HG03175 (cell line): Measurements from ENCODE around the gene ZNF467.
A peak's percentile ranks its signal among the peaks of the same experiment; 100 is the strongest.

ENCODE experiments used
- ATAC-seq: cut with Tn5 transposase; IDR thresholded peaks from one replicate; pipeline ENCODE4 v1.9.1; 2021; ENCODE audit warnings: mild to moderate bottlenecking, moderate library complexity; ENCODE audit not compliant: unreplicated experiment

ZNF467 gene

GRCh38 chr7:149729586-149729982 lies 43.8 kb downstream of the ZNF467 start:
- no peak for ATAC-seq

GRCh38 chr7:149728491-149729375 lies 44.7 kb downstream of the ZNF467 start:
- no peak for ATAC-seq

- ATAC-seq, result no peak
These were observed 45.4 kb downstream of the ZNF467 start for GRCh38 chr7:149727899-149728476.

- ATAC-seq, result no peak
These were observed 46.1 kb downstream of the ZNF467 start for GRCh38 chr7:149727053-149727898.

GRCh38 chr7:149725916-149726315 lies 47.5 kb downstream of the ZNF467 start:
- no peak for ATAC-seq

- ATAC-seq, result no peak
These were observed 48.0 kb downstream of the ZNF467 start for GRCh38 chr7:149725426-149725821.

GRCh38 chr7:149724661-149725425 lies 48.5 kb downstream of the ZNF467 start:
- ATAC-seq, result no peak

GRCh38 chr7:149723795-149724495 lies 49.4 kb downstream of the ZNF467 start:
- ATAC-seq, result no peak

- no peak for ATAC-seq
These were observed 50.2 kb downstream of the ZNF467 start for GRCh38 chr7:149723082-149723767.

- ATAC-seq, result no peak
These were observed 50.9 kb downstream of the ZNF467 start for GRCh38 chr7:149722356-149722957.

- no peak for ATAC-seq
These were observed 52.2 kb downstream of the ZNF467 start for GRCh38 chr7:149721084-149721601.

- ATAC-seq, result peak; percentile 40
These were observed 52.9 kb downstream of the ZNF467 start for GRCh38 chr7:149720372-149721083.

GRCh38 chr7:149719912-149720335 lies 53.5 kb downstream of the ZNF467 start:
- no peak for ATAC-seq

GRCh38 chr7:149719050-149719899 lies 54.1 kb downstream of the ZNF467 start:
- ATAC-seq, result no peak

- no peak for ATAC-seq
These were observed 54.7 kb downstream of the ZNF467 start for GRCh38 chr7:149718730-149719049.

- no peak for ATAC-seq
These were observed 55.9 kb downstream of the ZNF467 start for GRCh38 chr7:149717481-149717880.

- ATAC-seq, result no peak
These were observed 56.5 kb downstream of the ZNF467 start for GRCh38 chr7:149716932-149717307.
